Measurements from ENCODE around the gene GPRC5C. TPM values are rescaled to one million over a fixed set of nuclear protein-coding genes. Genes with fewer than 3 reads are reported as not detected.

Gene GPRC5C
- total RNA-seq, 1 experiment from 2014 or later, result not detected

GRCh38 chr17:74427048-74427762 lies 4.7 kb upstream of the GPRC5C start:
- Histone ChIP-seq H3K79me2 (ENCODE audit: low read length) (no peaks in the 10 kb centered on the region), H3K4me1 (ENCODE audit: low read length) (no peaks in the 10 kb centered on the region), H4K20me1 (ENCODE audit: insufficient read depth, low read depth, low read length) (no peaks in the 10 kb centered on the region), H3K9me3 (ENCODE audit: low read length) (no peaks in the 10 kb centered on the region), H3K9ac (ENCODE audit: low read length) (no peak overlapping the region), H3K36me3 (ENCODE audit: insufficient read depth, low read length) (no peaks in the 10 kb centered on the region), H3K9me2 (replicated peaks; ENCODE audit: insufficient read depth, low read length) (no peaks in the 10 kb centered on the region), H3K27ac (ENCODE audit: low read length) (no peak overlapping the region), H3K27me3 (ENCODE audit: low read length) (no peaks in the 10 kb centered on the region), H3K4me3 (ENCODE audit: low read length) (no peak overlapping the region), H2AFZ (ENCODE audit: low read length) (no peak overlapping the region), H3K4me2 (ENCODE audit: low read depth, low read length, poor library complexity, severe bottlenecking) (no peak overlapping the region)
- no peak for DNase-seq

- Histone ChIP-seq H3K36me3 (ENCODE audit: insufficient read depth, low read length) (no peaks in the 10 kb centered on the region), H3K79me2 (ENCODE audit: low read length) (no peaks in the 10 kb centered on the region), H3K27ac (ENCODE audit: low read length) (no peak overlapping the region), H3K9ac (ENCODE audit: low read length) (no peak overlapping the region), H3K27me3 (ENCODE audit: low read length) (no peaks in the 10 kb centered on the region), H4K20me1 (ENCODE audit: insufficient read depth, low read depth, low read length) (no peaks in the 10 kb centered on the region), H3K9me2 (replicated peaks; ENCODE audit: insufficient read depth, low read length) (no peaks in the 10 kb centered on the region), H2AFZ (ENCODE audit: low read length) (no peak overlapping the region), H3K4me3 (ENCODE audit: low read length) (no peak overlapping the region), H3K4me2 (ENCODE audit: low read depth, low read length, poor library complexity, severe bottlenecking) (no peak overlapping the region), H3K4me1 (ENCODE audit: low read length) (no peaks in the 10 kb centered on the region), H3K9me3 (ENCODE audit: low read length) (no peaks in the 10 kb centered on the region)
- no peak for DNase-seq
Measured at GRCh38 chr17:74427763-74428153, 4.1 kb upstream of the GPRC5C start.

GRCh38 chr17:74429604-74430384 lies 2.1 kb upstream of the GPRC5C start:
- no peak for DNase-seq
- Histone ChIP-seq H3K27ac (ENCODE audit: low read length) (no peak overlapping the region), H3K4me3 (ENCODE audit: low read length) (no peak overlapping the region), H3K9ac (ENCODE audit: low read length) (no peak overlapping the region), H2AFZ (ENCODE audit: low read length) (no peak overlapping the region), H4K20me1 (ENCODE audit: insufficient read depth, low read depth, low read length) (no peaks in the 10 kb centered on the region), H3K4me2 (ENCODE audit: low read depth, low read length, poor library complexity, severe bottlenecking) (no peak overlapping the region), H3K9me3 (ENCODE audit: low read length) (no peaks in the 10 kb centered on the region), H3K4me1 (ENCODE audit: low read length) (no peaks in the 10 kb centered on the region), H3K79me2 (ENCODE audit: low read length) (no peaks in the 10 kb centered on the region), H3K36me3 (ENCODE audit: insufficient read depth, low read length) (no peaks in the 10 kb centered on the region), H3K27me3 (ENCODE audit: low read length) (no peaks in the 10 kb centered on the region), H3K9me2 (replicated peaks; ENCODE audit: insufficient read depth, low read length) (no peaks in the 10 kb centered on the region)

GRCh38 chr17:74430385-74430705 lies 1.5 kb upstream of the GPRC5C start:
- DNase-seq, result no peak
- no peak overlapping the region for H3K9ac ChIP-seq (ENCODE audit: low read length)
- no peak overlapping the region for H3K27ac ChIP-seq (ENCODE audit: low read length)
- H3K9me3 ChIP-seq (ENCODE audit: low read length), result no peaks in the 10 kb centered on the region
- no peaks in the 10 kb centered on the region for H3K79me2 ChIP-seq (ENCODE audit: low read length)
- no peak overlapping the region for H3K4me2 ChIP-seq (ENCODE audit: low read depth, low read length, poor library complexity, severe bottlenecking)
- no peaks in the 10 kb centered on the region for H3K4me1 ChIP-seq (ENCODE audit: low read length)
- H3K9me2 ChIP-seq (replicated peaks; ENCODE audit: insufficient read depth, low read length), result no peaks in the 10 kb centered on the region
- H4K20me1 ChIP-seq (ENCODE audit: insufficient read depth, low read depth, low read length), result no peaks in the 10 kb centered on the region
- no peak overlapping the region for H2AFZ ChIP-seq (ENCODE audit: low read length)
- no peaks in the 10 kb centered on the region for H3K27me3 ChIP-seq (ENCODE audit: low read length)
- no peaks in the 10 kb centered on the region for H3K36me3 ChIP-seq (ENCODE audit: insufficient read depth, low read length)
- no peak overlapping the region for H3K4me3 ChIP-seq (ENCODE audit: low read length)

GRCh38 chr17:74430706-74431567 lies 951 bp upstream of the GPRC5C start:
- no peaks in the 10 kb centered on the region for H3K79me2 ChIP-seq (ENCODE audit: low read length)
- no peaks in the 10 kb centered on the region for H3K36me3 ChIP-seq (ENCODE audit: insufficient read depth, low read length)
- H3K27ac ChIP-seq (ENCODE audit: low read length), result no peak overlapping the region
- H3K4me1 ChIP-seq (ENCODE audit: low read length), result no peaks in the 10 kb centered on the region
- no peak overlapping the region for H2AFZ ChIP-seq (ENCODE audit: low read length)
- H3K27me3 ChIP-seq (ENCODE audit: low read length), result no peaks in the 10 kb centered on the region
- no peaks in the 10 kb centered on the region for H3K9me3 ChIP-seq (ENCODE audit: low read length)
- H3K4me3 ChIP-seq (ENCODE audit: low read length), result no peak overlapping the region
- no peaks in the 10 kb centered on the region for H3K9me2 ChIP-seq (replicated peaks; ENCODE audit: insufficient read depth, low read length)
- no peaks in the 10 kb centered on the region for H4K20me1 ChIP-seq (ENCODE audit: insufficient read depth, low read depth, low read length)
- no peak overlapping the region for H3K9ac ChIP-seq (ENCODE audit: low read length)
- DNase-seq, result no peak
- H3K4me2 ChIP-seq (ENCODE audit: low read depth, low read length, poor library complexity, severe bottlenecking), result no peak overlapping the region

- no peak overlapping the region for H2AFZ ChIP-seq (ENCODE audit: low read length)
- no peak for DNase-seq
- H3K27ac ChIP-seq (ENCODE audit: low read length), result no peak overlapping the region
- H3K9me2 ChIP-seq (replicated peaks; ENCODE audit: insufficient read depth, low read length), result no peaks in the 10 kb centered on the region
- no peaks in the 10 kb centered on the region for H3K27me3 ChIP-seq (ENCODE audit: low read length)
- no peaks in the 10 kb centered on the region for H3K36me3 ChIP-seq (ENCODE audit: insufficient read depth, low read length)
- no peaks in the 10 kb centered on the region for H3K4me1 ChIP-seq (ENCODE audit: low read length)
- no peaks in the 10 kb centered on the region for H4K20me1 ChIP-seq (ENCODE audit: insufficient read depth, low read depth, low read length)
- no peaks in the 10 kb centered on the region for H3K9me3 ChIP-seq (ENCODE audit: low read length)
- H3K4me3 ChIP-seq (ENCODE audit: low read length), result no peak overlapping the region
- no peak overlapping the region for H3K4me2 ChIP-seq (ENCODE audit: low read depth, low read length, poor library complexity, severe bottlenecking)
- no peak overlapping the region for H3K9ac ChIP-seq (ENCODE audit: low read length)
- H3K79me2 ChIP-seq (ENCODE audit: low read length), result no peaks in the 10 kb centered on the region
Measured at GRCh38 chr17:74432424-74432690, 469 bp downstream of the GPRC5C start.

- Histone ChIP-seq H2AFZ (ENCODE audit: low read length) (no peak overlapping the region), H3K4me2 (ENCODE audit: low read depth, low read length, poor library complexity, severe bottlenecking) (no peak overlapping the region), H3K36me3 (ENCODE audit: insufficient read depth, low read length) (no peaks in the 10 kb centered on the region), H3K4me3 (ENCODE audit: low read length) (no peak overlapping the region), H3K9me3 (ENCODE audit: low read length) (no peaks in the 10 kb centered on the region), H3K9me2 (replicated peaks; ENCODE audit: insufficient read depth, low read length) (no peaks in the 10 kb centered on the region), H3K27ac (ENCODE audit: low read length) (no peak overlapping the region), H3K9ac (ENCODE audit: low read length) (no peak overlapping the region), H3K27me3 (ENCODE audit: low read length) (no peaks in the 10 kb centered on the region), H3K79me2 (ENCODE audit: low read length) (no peaks in the 10 kb centered on the region), H3K4me1 (ENCODE audit: low read length) (no peaks in the 10 kb centered on the region), H4K20me1 (ENCODE audit: insufficient read depth, low read depth, low read length) (no peaks in the 10 kb centered on the region)
- DNase-seq, result no peak
Measured at GRCh38 chr17:74432766-74433391, 991 bp downstream of the GPRC5C start.
